Naive B cell (primary cell): Measurements from ENCODE around the gene BICDL2. TPM values are rescaled to one million over a fixed set of nuclear protein-coding genes. Genes with fewer than 3 reads are reported as not detected.

Experiments used
- ATAC-seq, 2 donors: fragments of 150-1000 bp; cut with Tn5 transposase; 2 replicates each; pipeline ENCODE4 v1.10.0; 2021; ENCODE audit warnings: low read depth in 2 of 2, mild to moderate bottlenecking in 2 of 2, moderate library complexity in 2 of 2
- DNase-seq: peaks from one replicate; pipeline ENCODE4 v3.0.0; 2022
- H3K27ac Mint-ChIP-seq, 6 donors: one replicate each; pipeline ENCODE4 v1.8.0; 2020 to 2022; ENCODE audit warnings: mild to moderate bottlenecking in 6 of 6, mixed read lengths in 6 of 6, moderate library complexity in 5 of 6, inconsistent platforms in 2 of 6
- H3K27me3 Mint-ChIP-seq, 3 donors: one replicate each; pipeline ENCODE4 v1.8.0; 2021 to 2022; ENCODE audit warnings: mixed read lengths in 3 of 3, mild to moderate bottlenecking in 1 of 3
- H3K36me3 Mint-ChIP-seq, 2 donors: one replicate each; pipeline ENCODE4 v1.8.0; 2020 to 2022; ENCODE audit warnings: mixed read lengths in 2 of 2, inconsistent platforms in 1 of 2, mild to moderate bottlenecking in 1 of 2
- H3K4me1 Mint-ChIP-seq, 3 donors: one replicate each; pipeline ENCODE4 v1.8.0; 2020 to 2022; ENCODE audit warnings: mixed read lengths in 3 of 3, inconsistent platforms in 1 of 3, mild to moderate bottlenecking in 1 of 3, moderate library complexity in 1 of 3
- H3K4me3 Mint-ChIP-seq, 8 donors: one replicate each; pipeline ENCODE4 v1.8.0; 2020 to 2022; ENCODE audit warnings: mild to moderate bottlenecking in 8 of 8, mixed read lengths in 8 of 8, moderate library complexity in 8 of 8, inconsistent platforms in 2 of 8
- H3K9me3 Mint-ChIP-seq, 7 donors: one replicate each; pipeline ENCODE4 v1.8.0; 2020 to 2022; ENCODE audit warnings: mixed read lengths in 7 of 7, mild to moderate bottlenecking in 5 of 7, inconsistent platforms in 2 of 7, moderate library complexity in 1 of 7
- polyA plus RNA-seq, 6 donors: library from polyadenylated mRNA; unstranded; fragments of 300-500 nt; fragmentation: Illumina TruSeq; gene quantifications; one replicate each; pipeline ENCODE4 v1.2.3, GENCODE V29; 2021; ENCODE audit warnings: low read depth in 6 of 6

Gene BICDL2
- polyA plus RNA-seq, 6 donors from 2014 or later, result not detected

DNA sequence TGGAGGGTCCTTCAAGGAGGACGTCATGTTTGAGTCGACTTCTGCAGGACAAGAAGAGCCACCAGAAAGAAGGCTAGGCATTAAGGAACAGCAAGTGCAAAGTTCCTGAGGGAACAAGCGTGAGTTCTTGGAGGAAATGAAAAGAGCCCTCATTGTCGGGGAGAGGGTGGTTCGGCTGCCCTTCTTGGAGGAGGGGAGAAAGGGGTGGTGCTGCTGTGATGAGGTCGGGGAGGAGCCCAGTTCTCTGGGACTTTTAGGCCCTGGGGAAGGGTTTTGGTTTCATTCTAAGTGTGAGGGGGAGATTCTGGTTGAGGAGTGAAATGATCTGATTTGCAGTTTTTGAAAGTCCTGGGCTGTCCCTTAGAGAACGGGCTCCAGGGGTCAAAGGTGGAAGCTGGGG is 4.1 kb downstream of the BICDL2 start:
- DNase-seq (no peak), ATAC-seq (no peak)
- H3K27me3 Mint-ChIP-seq, result peaks cover 49 to 90% (median 79%) of the 10 kb centered on the region in 3 donors
- H3K4me3 Mint-ChIP-seq, result peak overlapping the region in 1 of 8 donors; percentile 25
- H3K4me1 Mint-ChIP-seq, result peaks cover 25 to 29% (median 28%) of the 10 kb centered on the region in 3 donors
- no peaks in the 10 kb centered on the region for H3K9me3 Mint-ChIP-seq
- H3K36me3 Mint-ChIP-seq, result no peaks in the 10 kb centered on the region
- no peak overlapping the region for H3K27ac Mint-ChIP-seq

DNA sequence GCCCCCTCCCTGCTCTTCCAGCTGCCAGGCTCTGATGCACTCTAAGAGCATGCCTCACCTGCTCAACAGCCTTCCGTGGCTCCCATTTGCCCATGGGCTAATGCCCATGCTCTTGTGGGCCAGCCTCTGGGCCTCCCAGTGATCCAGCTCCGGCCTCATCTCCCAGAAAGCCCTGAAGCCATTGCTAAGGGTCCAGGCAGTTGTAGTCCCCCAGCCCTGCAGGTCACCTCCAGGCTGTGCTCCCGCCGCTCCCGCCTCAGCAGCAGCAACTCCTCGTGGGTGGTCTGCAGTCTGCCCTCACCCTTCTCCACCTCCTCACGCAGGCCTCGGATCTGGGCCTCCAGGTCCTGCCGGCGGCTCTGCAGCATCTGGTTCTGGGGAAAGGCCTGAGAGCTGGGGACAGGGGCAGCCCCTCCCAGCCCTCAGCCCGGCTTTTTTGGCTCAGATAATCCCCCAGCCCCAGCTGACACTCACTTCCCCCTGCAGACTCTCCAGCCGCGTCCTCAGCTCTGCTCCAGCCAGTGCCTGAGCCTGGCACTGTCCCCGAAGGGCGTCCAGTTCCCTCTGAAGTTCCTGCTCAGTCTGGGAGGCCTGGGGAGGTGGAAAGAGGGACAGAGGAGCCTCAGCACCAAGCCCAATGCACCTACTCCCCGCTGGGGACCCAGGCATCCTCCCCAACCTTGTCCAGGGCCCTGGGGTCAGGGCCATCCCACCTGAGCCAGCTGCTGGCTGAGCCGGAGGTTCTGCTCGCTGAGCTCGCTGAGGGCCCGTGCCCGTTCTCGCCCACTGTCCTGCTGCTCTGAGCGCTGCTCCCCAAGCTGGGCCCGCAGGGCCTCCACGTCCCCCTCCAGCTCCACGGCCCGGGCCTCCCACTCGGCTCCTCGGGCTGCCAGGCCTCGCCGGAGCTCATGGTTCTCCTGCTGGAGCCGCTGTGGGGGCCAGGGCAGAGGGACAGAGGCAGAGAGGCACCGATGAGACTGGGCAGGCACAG is 6.2 kb downstream of the BICDL2 start:
- no peak for DNase-seq
- peak overlapping the region in 1 of 6 donors; percentile 57 for H3K27ac Mint-ChIP-seq
- ATAC-seq, result no peak
- H3K4me3 Mint-ChIP-seq, result peak overlapping the region in 4 of 8 donors; percentile 6 to 61 (median 36)
- H3K36me3 Mint-ChIP-seq, result no peaks in the 10 kb centered on the region
- H3K27me3 Mint-ChIP-seq, result peaks cover 39 to 75% (median 71%) of the 10 kb centered on the region in 3 donors
- H3K4me1 Mint-ChIP-seq, result peaks cover 17 to 22% (median 21%) of the 10 kb centered on the region in 3 donors
- H3K9me3 Mint-ChIP-seq, result no peaks in the 10 kb centered on the region

DNA sequence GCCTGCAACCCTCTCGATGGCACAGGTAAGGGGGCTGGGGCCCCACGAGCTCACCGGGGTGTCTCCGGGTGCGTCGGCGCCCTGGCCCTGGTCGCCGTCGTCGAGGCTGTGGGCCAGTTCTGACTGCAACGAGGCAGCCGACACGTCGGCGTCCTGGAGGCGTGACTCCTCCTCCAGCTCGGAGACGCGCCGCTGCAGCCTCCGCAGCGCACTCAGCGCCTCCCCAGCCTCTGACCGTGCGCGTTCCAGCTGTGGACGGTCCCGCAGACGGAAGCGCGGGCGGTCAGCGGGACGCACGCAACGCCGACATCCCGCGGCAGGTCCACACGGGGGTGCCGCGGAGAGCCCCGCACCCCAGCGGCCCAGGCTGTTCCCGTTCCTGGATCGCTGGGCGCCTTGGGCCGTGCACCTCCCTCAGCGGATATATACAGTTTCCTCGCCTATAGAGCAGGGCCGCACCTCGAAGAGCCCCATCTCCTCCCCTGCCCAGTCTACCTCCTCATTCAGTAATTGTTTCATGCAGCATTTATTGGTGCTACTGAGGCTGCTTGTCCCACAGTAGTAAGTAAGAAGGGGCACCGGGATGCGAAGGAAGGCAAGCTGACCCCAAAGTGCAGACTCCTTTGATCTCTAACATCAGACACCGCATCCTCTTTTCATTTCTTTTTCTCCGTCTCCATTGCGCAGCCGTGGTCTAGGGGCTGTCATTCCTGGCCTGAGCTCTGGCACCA is 7.1 kb downstream of the BICDL2 start:
- no peaks in the 10 kb centered on the region for H3K36me3 Mint-ChIP-seq
- no peak for ATAC-seq

DNA sequence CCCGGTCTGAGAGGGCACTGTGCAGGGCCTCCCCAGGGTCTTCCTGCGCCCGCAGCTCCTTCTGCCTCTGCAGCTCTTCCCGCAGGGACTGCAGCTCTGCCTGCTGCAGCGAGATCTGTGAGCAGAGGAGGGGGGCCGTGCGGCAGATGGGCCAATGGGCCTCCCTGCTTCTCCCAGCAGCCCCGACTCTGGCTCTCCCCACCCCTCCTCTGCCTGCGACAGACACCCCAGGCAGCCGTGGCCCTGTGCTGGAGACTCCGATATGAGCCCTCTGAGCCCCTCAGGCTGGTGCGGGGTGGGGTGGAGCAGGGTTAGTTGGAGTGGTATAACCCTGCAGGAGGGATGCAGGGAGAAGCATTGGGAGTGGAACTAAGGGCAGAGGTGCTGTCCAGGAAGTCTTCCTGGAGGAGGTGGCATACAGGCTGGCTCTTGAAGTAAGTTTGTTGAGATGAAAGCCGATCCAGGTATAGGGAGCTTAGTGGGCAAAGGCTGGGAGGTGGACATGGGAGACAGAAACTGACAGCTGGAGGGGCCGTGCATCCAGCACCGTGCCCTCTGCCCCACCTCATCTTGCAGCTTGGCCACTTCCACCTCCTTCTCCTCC is 7.9 kb downstream of the BICDL2 start:
- DNase-seq, result no peak
- Mint-ChIP-seq H3K36me3 (no peaks in the 10 kb centered on the region), H3K27me3 (peaks cover 31 to 58% (median 54%) of the 10 kb centered on the region in 3 donors), H3K4me1 (peaks cover 24 to 26% (median 24%) of the 10 kb centered on the region in 3 donors), H3K4me3 (peak overlapping the region in 4 of 8 donors; percentile 21 to 61 (median 56)), H3K27ac (peak overlapping the region in 1 of 6 donors; percentile 41), H3K9me3 (no peaks in the 10 kb centered on the region)
- no peak for ATAC-seq

More for the DNA sequence above, 7.1 kb downstream of the BICDL2 start:
- H3K9me3 Mint-ChIP-seq, result no peaks in the 10 kb centered on the region
- peak overlapping the region in 3 of 8 donors; percentile 37 to 53 (median 53) for H3K4me3 Mint-ChIP-seq
- H3K27ac Mint-ChIP-seq, result peak overlapping the region in 1 of 6 donors; percentile 57
- H3K4me1 Mint-ChIP-seq, result peaks cover 18 to 21% (median 19%) of the 10 kb centered on the region in 3 donors
- H3K27me3 Mint-ChIP-seq, result peaks cover 36 to 66% (median 63%) of the 10 kb centered on the region in 3 donors
- DNase-seq, result no peak

DNA sequence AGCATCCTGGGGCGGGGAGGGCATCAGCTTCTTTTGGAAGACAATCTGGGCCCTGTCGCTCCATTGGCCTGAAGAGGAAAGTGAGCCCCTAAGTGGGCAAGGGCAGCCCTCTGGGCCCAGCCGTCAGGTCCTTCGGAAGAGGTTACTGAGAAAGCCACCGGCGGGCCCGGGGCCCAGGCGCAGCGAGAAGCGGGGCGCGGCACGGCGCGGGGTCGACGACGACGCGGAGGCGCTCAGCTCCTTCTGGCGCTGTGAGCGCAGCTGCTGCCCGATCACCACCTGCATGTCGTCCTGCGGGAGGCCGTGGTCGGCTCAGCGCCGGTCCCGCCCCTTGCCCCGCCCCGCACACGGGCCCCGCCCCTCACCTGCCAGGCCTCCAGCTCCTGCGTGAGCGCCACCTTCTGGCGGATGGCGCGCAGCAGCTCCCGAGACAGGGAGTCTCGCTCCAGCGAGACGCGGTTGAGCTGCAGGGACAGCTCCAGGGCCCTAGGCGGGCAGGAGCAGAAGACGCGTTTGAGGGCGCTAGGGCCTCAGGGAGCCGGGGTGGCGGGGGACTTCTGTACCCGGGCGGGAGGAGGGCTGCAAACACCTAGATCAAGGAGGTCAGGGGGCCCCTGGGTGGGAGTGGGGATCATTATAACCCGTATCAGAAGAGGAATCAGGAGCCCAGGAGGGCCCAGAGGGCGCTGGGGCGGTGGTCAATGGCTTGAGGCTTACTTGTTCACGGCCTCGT is 8.6 kb downstream of the BICDL2 start:
- Mint-ChIP-seq H3K4me3 (peak overlapping the region in 6 of 8 donors; percentile 40 to 76 (median 53)), H3K4me1 (peaks cover 26 to 29% (median 29%) of the 10 kb centered on the region in 3 donors), H3K27ac (peak overlapping the region in 4 of 6 donors; percentile 44 to 81 (median 53)), H3K36me3 (no peaks in the 10 kb centered on the region), H3K9me3 (no peaks in the 10 kb centered on the region), H3K27me3 (peaks cover 25 to 51% (median 48%) of the 10 kb centered on the region in 3 donors)
- ATAC-seq (peak; percentile 22 to 41), DNase-seq (peak; percentile 73)

DNA sequence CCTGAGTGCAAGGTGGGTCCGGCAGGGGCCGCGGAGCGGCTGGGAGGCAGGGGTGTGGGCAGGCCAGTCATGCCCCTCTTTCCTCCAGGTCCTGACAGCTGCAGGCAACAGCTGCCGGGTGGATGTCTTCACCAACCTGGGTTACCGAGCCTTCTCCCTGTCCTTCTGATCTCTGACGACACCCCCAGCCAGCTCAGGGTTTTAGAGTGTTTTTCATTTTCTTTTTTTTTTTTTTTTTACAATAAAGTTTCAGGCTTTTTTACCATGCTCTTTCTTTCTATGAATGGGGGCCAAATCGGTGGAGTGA is 9.3 kb downstream of the BICDL2 start:
- Mint-ChIP-seq H3K9me3 (no peaks in the 10 kb centered on the region), H3K4me3 (peak overlapping the region in 1 of 8 donors; percentile 8), H3K36me3 (no peaks in the 10 kb centered on the region), H3K27me3 (peaks cover 18 to 44% (median 41%) of the 10 kb centered on the region in 3 donors), H3K4me1 (peaks cover 33 to 36% (median 36%) of the 10 kb centered on the region in 3 donors), H3K27ac (no peak overlapping the region)
- ATAC-seq, result no peak
- DNase-seq, result no peak

DNA sequence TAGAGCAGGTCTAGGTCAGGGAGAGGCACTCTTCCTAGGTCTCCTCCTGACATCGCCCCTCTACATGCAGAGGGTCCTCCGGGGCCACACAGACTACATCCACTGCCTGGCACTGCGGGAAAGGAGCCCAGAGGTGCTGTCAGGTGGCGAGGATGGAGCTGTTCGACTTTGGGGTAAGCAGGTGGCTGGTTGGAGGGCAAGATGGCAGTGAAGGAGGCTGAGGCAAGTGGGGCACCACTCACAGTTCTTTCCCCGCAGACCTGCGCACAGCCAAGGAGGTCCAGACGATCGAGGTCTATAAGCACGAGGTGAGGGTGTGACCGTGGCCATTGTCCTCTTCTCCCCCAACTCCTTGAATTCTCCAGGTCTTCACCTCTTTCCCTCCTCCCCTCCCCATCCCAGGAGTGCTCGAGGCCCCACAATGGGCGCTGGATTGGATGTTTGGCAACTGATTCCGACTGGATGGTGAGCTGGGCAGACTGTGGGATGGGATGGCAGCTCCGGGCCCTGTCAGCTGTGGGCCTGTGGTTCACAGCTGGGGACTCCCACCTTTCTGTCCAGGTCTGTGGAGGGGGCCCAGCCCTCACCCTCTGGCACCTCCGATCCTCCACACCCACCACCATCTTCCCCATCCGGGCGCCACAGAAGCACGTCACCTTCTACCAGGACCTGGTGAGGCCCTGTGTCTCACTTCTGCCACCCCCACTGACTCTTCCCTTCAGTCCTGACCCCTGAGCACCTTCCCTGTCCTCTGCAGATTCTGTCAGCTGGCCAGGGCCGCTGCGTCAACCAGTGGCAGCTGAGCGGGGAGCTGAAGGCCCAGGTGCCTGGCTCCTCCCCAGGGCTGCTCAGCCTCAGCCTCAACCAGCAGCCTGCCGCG is 9.9 kb downstream of the BICDL2 start:
- Mint-ChIP-seq H3K9me3 (no peaks in the 10 kb centered on the region), H3K36me3 (no peaks in the 10 kb centered on the region), H3K27ac (peak overlapping the region in 1 of 6 donors; percentile 57), H3K27me3 (peaks cover 15 to 38% (median 35%) of the 10 kb centered on the region in 3 donors), H3K4me3 (peak overlapping the region in 1 of 8 donors; percentile 38), H3K4me1 (peaks cover 37 to 42% (median 39%) of the 10 kb centered on the region in 3 donors)
- DNase-seq (no peak), ATAC-seq (no peak)

DNA sequence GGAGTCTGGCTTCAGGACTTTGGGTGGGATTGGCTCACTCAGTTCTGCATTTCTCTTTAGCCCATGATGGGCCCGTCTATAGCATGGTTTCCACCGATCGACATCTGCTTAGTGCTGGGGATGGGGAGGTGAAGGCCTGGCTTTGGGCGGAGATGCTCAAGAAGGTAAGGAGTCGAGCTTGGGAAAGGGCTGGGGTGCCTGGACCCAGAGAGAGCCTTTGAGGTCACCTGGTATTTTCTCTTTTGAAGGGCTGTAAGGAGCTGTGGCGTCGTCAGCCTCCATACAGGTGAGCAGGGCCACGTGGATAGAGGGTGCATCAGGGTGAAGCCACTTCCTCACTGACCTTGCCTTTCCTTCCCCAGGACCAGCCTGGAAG is 10.8 kb downstream of the BICDL2 start:
- Mint-ChIP-seq H3K9me3 (no peaks in the 10 kb centered on the region), H3K36me3 (no peaks in the 10 kb centered on the region), H3K27me3 (peaks cover 10 to 30% (median 26%) of the 10 kb centered on the region in 3 donors), H3K27ac (no peak overlapping the region), H3K4me1 (peaks cover 42 to 49% (median 46%) of the 10 kb centered on the region in 3 donors), H3K4me3 (peak overlapping the region in 1 of 8 donors; percentile 38)
- DNase-seq, result no peak
- ATAC-seq, result no peak

DNA sequence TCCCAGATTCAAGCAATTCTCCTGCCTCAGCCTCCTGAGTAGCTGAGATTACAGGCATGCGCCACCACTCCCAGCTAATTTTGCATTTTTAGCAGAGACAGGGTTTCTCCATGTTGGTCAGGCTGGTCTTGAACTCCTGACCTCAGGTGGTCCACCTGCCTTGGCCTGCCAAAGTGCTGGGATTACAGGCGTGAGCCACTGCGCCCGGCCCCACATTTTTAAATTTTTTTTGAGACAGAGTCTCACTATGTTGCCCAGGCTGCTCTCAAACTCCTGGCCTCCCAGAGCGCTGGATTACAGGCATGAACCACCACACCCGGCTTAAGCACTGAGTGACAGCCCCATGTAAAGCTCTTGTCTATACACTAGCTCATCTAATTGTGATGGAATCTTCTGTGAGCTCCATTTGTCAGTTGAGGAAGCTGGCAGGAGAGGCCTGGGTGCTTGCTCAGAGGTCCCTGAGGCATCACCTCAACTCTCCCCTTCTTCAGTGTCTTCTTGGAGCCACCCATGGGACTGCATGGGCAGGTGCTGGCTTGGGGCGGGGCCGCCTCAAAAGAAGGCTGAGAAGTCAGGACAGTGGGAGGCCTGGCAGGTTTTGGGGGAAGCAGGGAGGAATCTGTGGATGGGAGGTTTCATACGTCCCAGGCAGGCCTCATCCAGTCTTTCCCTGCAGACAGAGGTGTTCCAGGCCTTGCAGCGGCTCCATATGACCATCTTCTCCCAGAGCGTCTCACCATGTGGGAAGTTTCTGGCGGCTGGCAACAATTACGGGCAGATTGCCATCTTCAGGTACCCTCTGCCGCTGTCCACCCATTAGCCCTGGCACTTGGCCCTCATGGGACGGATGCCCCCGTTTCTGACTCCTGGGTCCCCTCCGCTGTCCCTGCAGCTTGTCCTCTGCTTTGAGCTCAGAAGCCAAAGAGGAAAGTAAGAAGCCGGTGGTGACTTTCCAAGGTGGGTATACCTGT is 11.4 kb downstream of the BICDL2 start:
- DNase-seq (no peak), ATAC-seq (no peak)
- Mint-ChIP-seq H3K4me1 (peaks cover 42 to 53% (median 51%) of the 10 kb centered on the region in 3 donors), H3K36me3 (no peaks in the 10 kb centered on the region), H3K4me3 (peak overlapping the region in 1 of 8 donors; percentile 20), H3K27me3 (peaks cover 10 to 23% (median 19%) of the 10 kb centered on the region in 3 donors), H3K9me3 (no peaks in the 10 kb centered on the region), H3K27ac (peak overlapping the region in 1 of 6 donors; percentile 50)

DNA sequence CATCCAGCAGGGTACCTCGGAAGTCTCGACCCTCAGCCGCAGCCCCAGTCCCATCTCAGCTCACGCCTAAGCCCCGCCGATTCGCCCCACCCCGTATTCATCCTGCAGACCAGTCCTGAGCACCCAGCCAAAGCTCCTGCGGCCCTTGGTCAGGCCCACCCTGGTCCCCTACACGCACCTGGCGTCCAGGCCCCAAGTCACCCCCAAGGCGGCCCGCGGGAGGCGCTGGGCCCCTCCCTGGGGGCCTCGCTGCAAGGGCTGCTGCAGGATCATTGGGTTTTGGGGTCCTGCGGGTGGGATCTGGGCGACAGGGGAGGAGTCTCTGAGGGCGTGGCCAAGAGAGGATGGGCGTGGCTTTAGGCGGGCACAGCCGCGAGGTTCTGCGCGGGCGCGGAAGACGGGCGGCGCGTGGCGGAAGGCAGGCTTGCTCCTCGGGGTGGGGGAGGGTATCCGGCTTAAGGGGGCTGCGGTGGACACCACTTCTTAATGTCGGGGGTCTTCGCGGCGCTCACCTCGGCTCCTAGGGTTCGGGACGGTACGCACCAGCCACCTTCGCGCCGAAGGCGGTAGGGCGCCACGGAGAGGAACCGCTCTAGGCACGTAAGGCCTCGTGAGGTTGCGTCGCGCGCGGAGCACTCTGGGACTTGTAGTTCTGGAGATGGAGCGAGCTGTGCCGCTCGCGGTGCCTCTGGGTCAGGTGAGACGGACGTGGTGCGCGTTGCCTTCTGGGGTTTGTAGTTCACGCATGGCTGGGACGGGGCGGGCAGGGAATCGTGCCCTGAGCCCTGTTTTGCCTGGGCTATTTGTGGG is 12.9 kb downstream of the BICDL2 start, which contains the start of the genes HCFC1R1 and THOC6:
Gene HCFC1R1 (minus strand): TSS at position 274 of the 810 bp plus-strand sequence. CDS start 1 bp downstream, at position 273.
Gene THOC6 (plus strand): TSS at position 367 of the 810 bp plus-strand sequence. CDS start 292 bp downstream, at position 659.
- peaks cover 4 to 9% (median 5%) of the 10 kb centered on the region in 3 donors for H3K27me3 Mint-ChIP-seq
- peak within 1 kb of the TSS; percentile 76 to 99 (median 96) for H3K27ac Mint-ChIP-seq
- H3K4me3 Mint-ChIP-seq, result peak within 1 kb of the TSS; percentile 82 to 97 (median 95)
- H3K36me3 Mint-ChIP-seq, result no peaks in the 10 kb centered on the region
- peaks cover 41 to 62% (median 53%) of the 10 kb centered on the region in 3 donors for H3K4me1 Mint-ChIP-seq
- peak; percentile 86 to 87 for ATAC-seq
- peak; percentile 94 for DNase-seq
- H3K9me3 Mint-ChIP-seq, result no peaks in the 10 kb centered on the region
